NCI-H2029 (cell line): ENCODE results near the gene HENMT1.

Source experiments
- DNase-seq: peaks from one replicate; lab custom pipeline; 2025; lab: John Stamatoyannopoulos, UW

The HENMT1 gene

GRCh38 chr1:108627256-108627655 lies 33.6 kb downstream of the HENMT1 start:
- no peak for DNase-seq

- DNase-seq: no peak
Measured at GRCh38 chr1:108624069-108624468, 36.8 kb downstream of the HENMT1 start.

DNA sequence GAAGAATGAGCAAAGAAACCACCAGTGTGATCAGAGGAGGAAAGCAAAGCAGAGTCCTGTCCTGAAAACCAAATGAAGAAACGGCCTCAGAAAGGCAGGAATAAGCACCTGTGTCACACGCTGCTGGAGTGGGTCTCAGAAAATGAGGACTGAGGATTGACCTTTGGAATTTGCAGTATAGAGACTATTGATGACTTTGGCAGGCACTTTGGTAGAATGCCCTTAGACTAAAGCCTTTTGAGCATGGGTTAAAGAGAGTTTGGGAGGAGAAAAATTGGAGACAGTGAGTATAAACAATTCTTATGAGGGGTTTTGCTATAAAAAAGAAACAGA lies 43.2 kb downstream of the HENMT1 start:
- no peak for DNase-seq

GRCh38 chr1:108617008-108617723 lies 43.7 kb downstream of the HENMT1 start:
- peak; percentile 37 for DNase-seq

- no peak for DNase-seq
Measured at GRCh38 chr1:108615544-108615943, 45.3 kb downstream of the HENMT1 start.

GRCh38 chr1:108612496-108612895 lies 48.4 kb downstream of the HENMT1 start:
- DNase-seq: no peak

DNA sequence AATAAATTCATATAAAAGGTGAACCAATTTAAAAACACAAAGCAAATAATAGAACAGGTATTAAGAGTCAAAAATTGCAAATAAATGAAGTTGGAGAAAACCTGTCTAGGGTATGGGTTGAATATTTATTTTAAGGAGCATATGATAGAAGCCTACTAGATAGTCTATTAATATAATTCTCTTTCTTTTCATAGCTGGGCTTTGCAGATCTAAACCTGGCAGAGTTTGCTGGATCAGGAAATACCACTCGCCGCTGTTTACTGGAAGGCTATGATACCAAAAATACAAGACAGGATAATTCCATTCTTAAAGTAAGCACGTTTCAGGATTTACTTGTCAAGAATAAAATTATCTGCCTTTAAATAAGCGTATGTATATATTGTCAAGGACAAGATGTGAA lies 48.9 kb downstream of the HENMT1 start:
- DNase-seq: no peak

- peak; percentile 86 for DNase-seq
Measured at GRCh38 chr1:108610073-108610472, 50.8 kb downstream of the HENMT1 start.

DNA sequence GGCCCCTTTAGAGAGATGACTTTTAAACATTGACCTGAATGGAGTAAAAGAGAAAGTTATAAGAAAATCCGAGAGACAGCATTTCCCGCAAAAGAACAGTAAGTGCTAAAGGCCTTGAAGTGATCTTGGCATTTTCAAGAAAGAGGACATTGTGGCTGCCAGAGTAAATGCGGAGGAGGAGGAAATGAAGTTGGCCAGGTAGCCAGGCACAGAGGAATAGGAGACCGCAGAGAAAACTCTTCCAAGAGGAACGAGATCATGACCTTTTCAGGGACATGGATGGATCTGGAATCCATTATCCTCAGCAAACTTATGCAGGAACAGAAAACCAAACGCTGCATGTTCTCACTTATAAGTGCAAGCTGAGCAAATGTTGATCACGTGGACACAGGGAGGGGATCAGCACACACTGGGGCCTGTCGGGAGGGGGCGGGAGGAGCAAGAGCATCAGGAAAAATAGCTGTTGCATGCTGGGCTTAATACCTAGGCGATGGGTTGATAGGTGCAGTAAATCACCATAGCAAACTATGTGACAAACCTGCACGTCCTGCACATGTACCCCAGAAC lies 51.3 kb downstream of the HENMT1 start:
- DNase-seq: peak; percentile 74

DNA sequence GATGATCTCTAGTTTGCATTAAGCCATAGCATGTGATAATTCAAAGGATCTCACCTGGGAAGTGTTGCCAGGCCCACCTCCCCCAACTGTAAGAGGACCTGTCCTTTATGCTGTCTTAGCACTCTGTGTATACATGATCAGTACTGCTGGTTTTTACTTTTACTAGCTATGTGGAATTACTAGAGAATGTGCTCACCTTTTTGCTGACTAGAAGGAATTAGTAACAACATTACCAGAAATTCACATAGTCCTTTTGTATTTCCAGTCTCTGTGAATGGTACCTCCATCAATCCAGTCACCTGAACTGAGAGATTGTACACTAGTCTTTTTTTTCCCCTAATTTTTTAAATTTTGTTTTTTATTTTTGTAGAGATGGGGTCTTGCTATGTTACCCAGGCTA lies 54.4 kb downstream of the HENMT1 start:
- DNase-seq: no peak

- DNase-seq: no peak
Measured at GRCh38 chr1:108605633-108606032, 55.3 kb downstream of the HENMT1 start.

GRCh38 chr1:108601708-108602410 lies 59.0 kb downstream of the HENMT1 start:
- DNase-seq: no peak

GRCh38 chr1:108600504-108600903 lies 60.4 kb downstream of the HENMT1 start:
- no peak for DNase-seq

DNA sequence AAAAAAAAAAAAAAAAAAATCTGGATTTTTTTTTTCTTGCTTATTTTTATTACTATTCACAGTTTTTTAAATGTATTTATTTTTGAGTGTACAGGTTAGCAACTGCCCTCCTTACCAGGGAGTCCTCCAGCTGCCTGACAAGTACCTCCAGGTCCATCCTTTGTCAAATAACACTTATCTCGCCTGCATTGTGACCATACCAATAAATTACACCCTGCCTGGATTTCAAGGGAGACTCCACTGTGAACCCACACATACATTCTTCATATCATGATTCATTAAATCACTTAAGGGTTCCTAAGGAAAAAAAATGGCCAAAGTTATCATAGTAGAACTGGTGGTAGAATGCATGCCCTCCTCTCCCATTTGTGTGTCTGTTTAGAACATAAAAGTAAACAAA lies 62.6 kb downstream of the HENMT1 start:
- DNase-seq: no peak
